ENCODE measurements around the gene FBXL7.

Gene FBXL7

DNA sequence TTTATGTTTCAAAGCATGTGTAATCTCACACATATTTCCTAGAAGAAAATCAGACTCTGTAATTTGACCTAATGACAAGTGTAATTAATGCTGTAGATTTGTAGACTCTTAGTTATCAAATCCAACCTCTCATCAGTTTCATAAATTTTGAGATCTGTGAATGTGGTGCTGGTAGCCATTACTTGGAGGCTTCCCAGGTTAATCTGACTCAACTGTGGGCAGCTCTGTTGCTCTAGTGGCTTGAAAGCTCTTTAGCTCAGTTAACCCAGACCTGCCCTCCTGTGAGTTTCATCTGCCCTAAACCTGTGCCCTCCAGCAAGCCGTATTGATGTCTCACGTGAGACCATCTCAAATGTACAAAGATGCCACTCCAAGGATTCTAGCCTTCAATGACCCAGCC lies 323.4 kb downstream of the FBXL7 start:
- POLR2A ChIA-PET = interaction anchor here (0.6 to 0.9 kb wide), 2 partner anchors 202 to 352 kb away, joined by 3 read pairs; no protein-coding TSS in a partner anchor
- no peak for DNase-seq (ENCODE audit: low read depth, low spot score)
- CTCF ChIA-PET = interaction anchor here (1.0 to 4.7 kb wide), 10 partner anchors 11 to 430 kb away, joined by 3 to 29 read pairs (median 5); no protein-coding TSS in a partner anchor
- TF ChIP-seq, protein P1, sequence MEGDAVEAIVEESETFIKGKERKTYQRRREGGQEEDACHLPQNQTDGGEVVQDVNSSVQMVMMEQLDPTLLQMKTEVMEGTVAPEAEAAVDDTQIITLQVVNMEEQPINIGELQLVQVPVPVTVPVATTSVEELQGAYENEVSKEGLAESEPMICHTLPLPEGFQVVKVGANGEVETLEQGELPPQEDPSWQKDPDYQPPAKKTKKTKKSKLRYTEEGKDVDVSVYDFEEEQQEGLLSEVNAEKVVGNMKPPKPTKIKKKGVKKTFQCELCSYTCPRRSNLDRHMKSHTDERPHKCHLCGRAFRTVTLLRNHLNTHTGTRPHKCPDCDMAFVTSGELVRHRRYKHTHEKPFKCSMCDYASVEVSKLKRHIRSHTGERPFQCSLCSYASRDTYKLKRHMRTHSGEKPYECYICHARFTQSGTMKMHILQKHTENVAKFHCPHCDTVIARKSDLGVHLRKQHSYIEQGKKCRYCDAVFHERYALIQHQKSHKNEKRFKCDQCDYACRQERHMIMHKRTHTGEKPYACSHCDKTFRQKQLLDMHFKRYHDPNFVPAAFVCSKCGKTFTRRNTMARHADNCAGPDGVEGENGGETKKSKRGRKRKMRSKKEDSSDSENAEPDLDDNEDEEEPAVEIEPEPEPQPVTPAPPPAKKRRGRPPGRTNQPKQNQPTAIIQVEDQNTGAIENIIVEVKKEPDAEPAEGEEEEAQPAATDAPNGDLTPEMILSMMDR (IDR thresholded peaks at IDR 0.05; ENCODE audit: insufficient read depth, low read length, missing control alignments) = no peak
- H3K4me3 ChIP-seq (ENCODE audit: low read depth, low read length) = no peak overlapping the region

DNA sequence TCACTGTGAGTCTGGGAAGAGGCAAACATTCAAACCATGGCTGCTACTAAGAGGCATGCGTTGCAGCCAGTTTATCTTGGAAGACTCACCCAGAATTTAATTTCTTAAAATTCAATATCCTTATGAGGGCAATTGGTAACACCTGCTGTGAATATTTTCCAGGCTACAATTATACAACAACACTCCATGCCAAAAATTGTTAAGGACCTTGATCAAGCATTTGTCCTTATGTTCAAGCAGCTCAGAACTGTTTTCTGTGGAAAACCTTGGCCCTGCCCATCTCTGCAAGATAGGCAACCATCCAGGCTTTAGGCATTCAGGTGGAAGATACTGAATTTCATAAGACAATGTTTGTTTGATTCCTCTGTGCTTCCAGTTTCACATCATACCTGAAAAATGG lies 327.8 kb downstream of the FBXL7 start:
- ChIA-PET POLR2A (no interaction called here), CTCF (no interaction called here)
- TF ChIP-seq, protein P1 (IDR thresholded peaks at IDR 0.05; ENCODE audit: insufficient read depth, low read length, missing control alignments) = no peak

DNA sequence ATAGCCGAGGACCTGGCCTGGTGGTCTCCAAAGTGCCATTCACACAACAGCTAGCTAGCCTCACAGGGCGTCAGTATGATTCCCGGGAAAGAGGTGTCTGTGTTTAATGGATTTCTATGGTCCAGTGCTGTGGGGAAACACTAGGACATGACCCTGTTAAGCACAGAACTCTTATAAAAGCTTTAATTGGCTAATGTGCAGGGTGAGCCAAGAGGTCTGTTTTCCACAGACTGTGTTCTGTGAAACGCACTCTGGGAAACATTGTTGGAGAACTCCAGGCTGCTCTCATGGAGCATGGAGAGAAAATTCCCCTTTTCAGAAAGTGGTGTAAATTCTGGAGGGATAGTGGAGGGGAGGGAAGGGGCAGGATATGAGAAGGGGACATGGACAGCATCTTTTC lies 331.4 kb downstream of the FBXL7 start:
- TF ChIP-seq, protein P1 (IDR thresholded peaks at IDR 0.05; ENCODE audit: insufficient read depth, low read length, missing control alignments) = no peak
- POLR2A ChIA-PET = no interaction called here

More for the DNA sequence above, 327.8 kb downstream of the FBXL7 start:
- no peak overlapping the region for H3K4me3 ChIP-seq (ENCODE audit: low read depth, low read length)
- no peak for DNase-seq (ENCODE audit: low read depth, low spot score)

DNA sequence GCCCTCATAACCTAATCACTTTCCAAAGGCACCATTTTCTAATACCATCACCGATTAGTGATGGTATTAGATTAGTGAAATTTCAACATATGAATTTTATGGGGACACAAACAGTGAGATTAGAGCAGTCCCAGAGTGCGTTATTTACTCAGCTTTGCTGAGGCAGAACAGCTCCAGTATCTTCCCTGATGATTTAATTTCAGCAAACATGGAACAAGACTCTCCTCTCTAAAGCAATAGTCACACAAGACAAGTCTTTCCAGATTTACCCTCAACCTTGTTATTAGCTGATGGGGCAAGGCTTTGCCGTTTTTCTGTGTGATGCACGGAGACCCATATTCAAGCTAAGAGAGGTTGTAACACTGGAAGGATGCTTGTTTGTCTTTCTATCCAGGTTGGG lies 333.4 kb downstream of the FBXL7 start:
- no peak overlapping the region for H3K4me3 ChIP-seq (ENCODE audit: low read depth, low read length)
- TF ChIP-seq, protein P1 (IDR thresholded peaks at IDR 0.05; ENCODE audit: insufficient read depth, low read length, missing control alignments) = no peak
- ChIA-PET CTCF (interaction anchor here (2.1 to 4.3 kb wide), 2 partner anchors 9 to 162 kb away, joined by 5 to 29 read pairs; no protein-coding TSS in a partner anchor), POLR2A (no interaction called here)
- no peak for DNase-seq (ENCODE audit: low read depth, low spot score)

More for the DNA sequence above, 331.4 kb downstream of the FBXL7 start:
- DNase-seq (ENCODE audit: low read depth, low spot score) = no peak
- CTCF ChIA-PET = interaction anchor here (2.1 kb wide), 1 partner anchor 164 kb away, joined by 5 read pairs; no protein-coding TSS in a partner anchor
- no peak overlapping the region for H3K4me3 ChIP-seq (ENCODE audit: low read depth, low read length)

DNA sequence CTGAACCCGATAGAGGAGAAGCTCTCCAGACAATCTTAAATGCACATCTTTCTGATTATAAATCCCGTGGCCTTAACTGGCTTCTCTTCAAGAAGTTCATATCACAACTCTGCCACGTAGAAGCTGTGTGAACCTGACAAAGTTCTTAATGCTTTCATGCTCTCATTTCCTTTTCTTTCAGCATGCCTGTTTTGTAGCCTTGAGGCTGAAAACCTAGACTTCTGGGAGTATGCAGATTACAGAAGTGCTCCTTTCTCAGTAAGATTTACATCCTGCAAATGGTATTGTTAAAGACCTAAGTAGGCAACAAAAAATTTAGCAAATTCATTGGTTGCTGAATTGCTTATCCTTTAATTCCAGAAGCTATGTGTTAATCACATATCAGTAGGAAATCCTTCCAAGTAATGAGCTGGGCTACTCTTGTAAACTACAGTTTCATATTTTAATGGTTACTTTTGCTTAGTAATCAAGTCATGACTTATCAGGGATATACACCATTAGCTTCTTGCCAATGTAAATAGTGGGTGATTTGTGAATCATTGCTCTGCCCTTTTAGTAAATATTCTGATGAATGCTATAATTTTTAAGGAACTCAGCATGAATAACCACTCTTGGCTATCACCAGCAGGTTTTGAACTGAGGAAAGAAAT lies 334.7 kb downstream of the FBXL7 start:
- H3K4me3 ChIP-seq (ENCODE audit: low read depth, low read length) = no peak overlapping the region
- ChIA-PET CTCF (interaction anchor here (0.9 to 4.3 kb wide), 4 partner anchors 10 to 159 kb away, joined by 3 to 29 read pairs (median 10); no protein-coding TSS in a partner anchor), POLR2A (no interaction called here)
- peak; percentile 70 for DNase-seq (ENCODE audit: low read depth, low spot score)
- TF ChIP-seq, protein P1 (IDR thresholded peaks at IDR 0.05; ENCODE audit: insufficient read depth, low read length, missing control alignments) = no peak

DNA sequence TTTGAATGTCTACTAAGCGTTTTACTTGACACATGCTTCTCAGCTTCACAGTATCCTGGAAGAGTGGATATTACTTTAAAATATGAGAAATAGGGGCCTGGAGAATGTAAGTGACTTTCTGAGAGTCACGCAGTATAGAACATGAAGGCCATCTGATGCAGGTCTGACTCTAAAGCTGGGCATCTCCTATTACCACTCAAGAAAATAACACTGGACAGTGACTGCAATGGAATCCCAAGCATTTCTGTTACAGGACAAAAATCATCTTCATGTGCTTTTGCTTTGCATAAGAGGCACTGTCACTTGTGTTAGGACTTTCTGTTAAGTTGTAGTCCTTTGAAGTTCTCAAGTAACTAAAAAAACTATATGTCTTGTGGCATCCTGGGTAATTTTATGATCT lies 335.5 kb downstream of the FBXL7 start:
- no peak overlapping the region for H3K4me3 ChIP-seq (ENCODE audit: low read depth, low read length)
- ChIA-PET CTCF (interaction anchor here (0.9 to 4.3 kb wide), 3 partner anchors 11 to 158 kb away, joined by 5 to 29 read pairs (median 16); no protein-coding TSS in a partner anchor), POLR2A (no interaction called here)
- no peak for DNase-seq (ENCODE audit: low read depth, low spot score)
- TF ChIP-seq, protein P1 (IDR thresholded peaks at IDR 0.05; ENCODE audit: insufficient read depth, low read length, missing control alignments) = no peak
